NK-92 (cell line): Measurements from ENCODE around the gene KSR2.

Experiments
- DNase-seq: peaks from one replicate; lab custom pipeline; 2025; ENCODE audit not compliant: unreplicated experiment; lab: John Stamatoyannopoulos, UW

KSR2 gene

DNA sequence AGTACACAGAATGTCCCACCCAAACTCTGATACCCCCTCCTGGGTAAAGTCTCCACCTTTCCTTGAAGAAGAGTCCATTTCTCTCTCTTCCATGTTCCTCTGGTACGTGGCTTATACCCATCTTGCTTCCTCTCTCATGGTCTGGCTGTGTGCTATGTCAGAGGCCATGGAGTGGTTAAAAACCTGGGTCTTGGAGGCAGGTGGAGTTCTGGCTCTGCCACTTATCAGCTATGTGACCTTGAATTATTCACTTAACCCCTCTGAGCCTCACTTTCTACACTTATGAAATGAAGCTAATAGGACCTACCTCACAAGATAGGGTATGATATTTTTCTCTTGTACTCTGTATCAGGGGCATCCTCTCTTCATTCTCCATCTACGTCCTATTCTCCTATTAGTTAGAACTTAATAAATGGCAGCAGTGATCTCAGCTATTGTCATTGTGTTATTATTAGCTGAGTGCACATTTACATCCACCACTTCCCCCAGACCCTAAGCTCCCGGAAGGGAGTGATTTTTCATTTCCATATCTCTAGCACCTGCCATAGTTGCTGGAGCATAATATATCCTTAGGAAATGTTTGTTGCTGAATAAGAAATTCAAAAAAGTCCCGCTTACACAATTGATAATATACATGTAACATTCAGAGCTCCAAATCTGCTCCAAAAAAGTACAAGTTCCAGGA, 547.6 kb downstream of the KSR2 start:
- DNase-seq = no peak

DNA sequence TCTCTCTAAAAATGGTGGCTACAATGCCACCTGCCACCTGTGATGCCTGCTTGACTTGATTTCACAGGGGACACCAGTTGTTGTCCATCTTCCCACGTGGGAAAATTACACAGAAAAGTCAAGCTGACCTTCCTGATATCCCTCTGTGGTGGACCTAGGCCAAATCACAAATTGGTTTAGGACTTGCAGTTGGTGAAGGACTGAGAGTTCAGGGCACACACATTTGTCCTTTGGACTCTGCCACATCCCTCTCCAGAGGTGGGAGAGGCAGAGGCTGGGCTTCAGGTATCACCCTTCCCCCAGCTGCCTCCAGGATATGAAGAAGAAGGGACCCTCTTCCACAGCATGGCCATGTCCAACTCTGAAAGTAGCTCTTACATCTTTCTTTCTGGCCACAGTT, 551.8 kb downstream of the KSR2 start:
- no peak for DNase-seq

DNA sequence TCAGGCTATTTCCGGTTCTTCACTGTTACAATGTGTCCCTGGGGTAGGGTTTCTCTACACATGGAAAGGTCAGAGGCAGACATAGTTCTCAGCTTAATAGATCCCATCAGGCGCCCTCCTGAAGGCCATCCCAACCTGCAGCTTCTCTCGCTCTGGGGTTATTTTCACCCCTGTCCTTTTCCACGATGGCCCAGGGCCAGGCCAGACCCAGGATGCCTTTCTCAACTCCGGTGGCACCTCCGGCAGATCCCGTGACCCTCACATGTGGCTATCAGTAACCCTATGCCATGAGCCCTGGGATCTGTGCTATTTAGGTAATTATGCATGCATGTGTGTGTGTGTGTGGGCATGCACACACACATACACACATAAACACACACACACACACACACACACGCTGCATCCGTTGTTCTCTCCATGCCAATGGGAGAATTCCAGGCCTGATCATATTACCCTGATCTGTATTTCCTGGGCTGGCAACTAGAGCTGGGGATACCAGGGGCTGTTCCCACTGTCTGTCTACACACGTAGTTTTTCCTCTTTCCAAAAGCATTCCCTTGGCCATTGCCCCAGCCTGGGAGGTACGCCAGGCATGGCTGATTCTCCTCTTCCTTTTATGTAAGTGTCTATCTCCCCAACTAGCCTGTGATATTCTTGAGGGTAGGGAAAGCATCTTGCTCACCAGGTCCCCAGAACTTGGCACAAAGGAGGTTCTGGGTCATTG, 556.2 kb downstream of the KSR2 start:
- DNase-seq = no peak

DNA sequence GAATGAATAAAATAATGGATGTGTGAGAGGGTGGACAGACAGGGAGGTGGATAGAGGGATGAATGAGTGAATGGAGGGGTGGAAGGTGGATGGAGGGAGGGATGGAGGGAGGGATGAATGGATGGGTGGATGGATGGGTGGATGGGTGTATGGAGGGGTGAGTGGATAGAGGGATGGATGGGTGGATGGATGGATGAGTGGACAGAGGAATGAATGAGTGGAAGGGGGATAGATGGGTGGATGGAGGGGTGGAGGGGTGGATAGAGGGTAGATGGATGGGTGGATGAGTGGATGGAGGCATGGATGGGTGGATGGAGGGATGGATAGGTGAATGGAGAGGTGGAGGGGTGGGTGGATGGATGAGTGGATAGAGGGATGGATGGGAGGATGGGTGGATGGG, 559.5 kb downstream of the KSR2 start:
- no peak for DNase-seq

DNA sequence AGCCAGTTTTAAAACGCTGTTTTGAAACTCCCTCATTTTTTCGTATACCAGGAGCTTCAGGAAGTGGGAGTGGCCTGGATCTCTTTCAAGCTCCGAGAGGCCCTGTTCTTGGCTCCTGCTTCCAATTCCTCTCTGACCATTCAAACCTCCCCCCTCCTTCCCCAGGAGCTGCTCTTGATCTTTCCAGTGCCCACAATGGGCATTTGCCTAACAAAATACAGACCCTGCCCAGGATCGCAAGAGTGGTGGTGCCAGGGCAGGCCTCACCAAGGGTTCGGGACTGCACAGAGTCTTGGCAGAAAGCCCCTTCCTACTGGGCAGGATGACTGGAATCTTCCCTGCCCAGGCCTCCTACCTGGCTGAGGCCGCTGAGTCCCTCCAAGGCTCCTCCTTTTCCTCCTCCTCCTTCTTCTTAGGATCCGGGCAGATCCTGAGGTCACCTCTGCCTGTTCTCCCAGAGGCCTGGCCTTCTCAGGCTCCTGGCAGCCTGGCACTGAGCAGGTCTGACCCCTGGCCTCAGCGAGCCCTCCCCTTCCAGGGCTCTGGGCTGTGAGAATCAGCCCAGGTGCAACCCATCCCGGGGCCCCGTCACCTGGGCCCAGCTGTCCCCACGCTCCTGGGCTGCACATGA, 560.5 kb downstream of the KSR2 start:
- DNase-seq = no peak

DNA sequence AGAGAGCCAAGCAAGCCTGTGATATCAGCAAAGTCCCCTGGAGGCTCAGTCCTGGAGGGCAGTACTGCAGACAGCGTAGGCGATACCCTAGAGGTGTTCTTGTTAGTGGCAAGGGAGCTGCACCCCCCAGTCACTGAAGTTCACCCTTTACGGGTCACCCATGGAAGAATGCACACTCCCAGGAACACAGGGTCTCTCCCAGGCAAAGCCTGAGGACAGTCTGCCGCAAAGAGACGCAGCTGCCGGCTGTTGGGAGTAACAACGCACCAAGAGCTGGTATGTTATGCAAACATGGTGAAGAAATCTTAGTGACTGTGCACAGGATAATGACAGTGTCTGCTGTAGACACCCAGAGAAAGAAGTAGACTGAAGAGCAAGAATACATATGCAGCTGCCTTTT, 563.9 kb downstream of the KSR2 start:
- no peak for DNase-seq

DNA sequence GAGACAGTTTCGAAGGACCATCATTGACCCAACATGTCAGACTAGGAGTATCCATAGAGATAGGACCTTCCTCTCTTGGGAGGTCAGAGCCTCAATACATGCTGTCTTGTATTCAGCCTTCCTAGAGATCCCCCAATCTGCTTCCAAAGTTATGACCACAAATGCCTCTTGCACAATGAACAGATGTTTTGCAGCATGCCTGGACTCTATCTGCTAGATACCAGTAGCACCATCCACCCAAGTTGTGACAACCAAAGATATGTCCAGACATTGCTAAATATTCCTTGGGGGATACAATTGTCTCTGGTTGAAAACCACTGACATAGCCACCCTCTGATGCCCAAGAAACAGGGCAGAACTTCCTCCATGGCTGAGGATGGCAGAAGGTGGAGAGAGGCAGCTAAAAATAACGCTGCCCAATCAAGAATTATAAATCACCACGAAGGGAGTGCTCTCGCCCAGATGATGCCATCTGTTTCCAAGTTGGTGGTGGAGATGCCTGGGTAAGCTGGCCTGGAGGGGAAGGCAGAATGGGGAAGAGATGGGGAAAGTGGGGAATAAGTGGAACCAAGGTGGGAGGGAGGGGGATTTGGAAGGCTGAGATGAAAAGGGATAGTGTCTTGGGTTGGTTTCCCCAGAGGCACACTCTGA, 564.5 kb downstream of the KSR2 start:
- DNase-seq = no peak

DNA sequence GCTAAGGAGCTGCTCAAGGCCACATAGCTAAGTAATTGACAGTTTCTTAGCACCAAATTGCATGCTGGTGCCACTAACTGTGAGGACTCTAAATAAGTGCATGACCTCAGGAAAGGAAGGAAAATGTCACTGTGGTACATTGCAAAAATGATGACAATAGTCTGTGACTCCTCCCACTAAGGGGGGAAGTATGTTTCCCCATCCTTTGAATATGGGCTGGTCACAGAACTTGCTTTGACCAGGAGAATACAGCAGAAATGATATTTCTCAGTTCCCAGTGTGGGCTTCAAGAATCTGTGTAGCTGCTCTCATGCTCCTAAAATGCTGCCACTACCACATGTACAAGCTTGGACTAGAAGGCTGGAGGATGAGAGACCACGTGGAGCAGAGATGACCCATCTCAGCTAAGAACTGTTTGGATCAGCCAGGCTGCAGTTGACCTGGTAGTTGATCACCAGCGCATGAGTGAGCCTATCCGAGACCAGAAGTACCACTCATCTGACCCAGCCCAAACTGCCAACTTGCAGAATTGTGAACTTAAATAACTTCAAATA, 565.1 kb downstream of the KSR2 start:
- no peak for DNase-seq
